Endothelial cell of umbilical vein (primary cell): ENCODE measurements around the gene MME.

Source experiments
- CTCF ChIP-seq, 2 donors: IDR thresholded peaks; 1 replicate in 1 of 2; 2 replicates in 1 of 2; pipeline ENCODE4 v1.5.1; 2011; ENCODE audit warnings: low read length in 2 of 2, mild to moderate bottlenecking in 2 of 2, moderate library complexity in 2 of 2, control low read depth in 1 of 2, inconsistent platforms in 1 of 2, low read depth in 1 of 2; ENCODE audit not compliant: insufficient read depth in 1 of 2; ENCODE audit errors: extremely low read depth in 1 of 2
- EZH2 ChIP-seq: IDR thresholded peaks from 2 replicates; pipeline ENCODE4 v1.6.1; 2012; ENCODE audit warnings: borderline replicate concordance, low read depth, mild to moderate bottlenecking, moderate library complexity, low read length, inconsistent platforms; ENCODE audit not compliant: severe bottlenecking
- MYC ChIP-seq: IDR thresholded peaks from one replicate; pipeline ENCODE4 v1.6.1; 2011; ENCODE audit warnings: mild to moderate bottlenecking, low read depth, low read length
- POLR2A ChIP-seq: IDR thresholded peaks from 2 replicates; pipeline ENCODE4 v1.6.1; 2012; ENCODE audit warnings: low read depth, mild to moderate bottlenecking, control low read depth, low read length
- POLR2AphosphoS5 ChIP-seq: IDR thresholded peaks from 2 replicates; pipeline ENCODE4 v1.6.1; 2012; ENCODE audit warnings: low read depth, mild to moderate bottlenecking, control low read depth, low read length, moderate library complexity; ENCODE audit not compliant: insufficient read depth

- TF ChIP-seq MYC = no peak
- TF ChIP-seq POLR2A = no peak
- TF ChIP-seq POLR2AphosphoS5 = no peak
- no peak for TF ChIP-seq CTCF (IDR thresholded peaks at IDR 0.05; ENCODE audit: extremely low read depth in 1 of 2, insufficient read depth in 1 of 2, low read depth in 1 of 2, low read length in 2 of 2)
- no peak for TF ChIP-seq EZH2
Observed at GRCh38 chr3:155112661-155113389, 32.7 kb downstream of the MME start.
